Stimulated activated CD8-positive, alpha-beta memory T cell treated with anti-CD3 and anti-CD28 coated beads, Interleukin-15, amount 100 ng/mL, for 4 hours (primary cell): Measurements from ENCODE around the gene NEK8.

Experiments
- DNase-seq, 2 donors: peaks; one replicate each; pipeline ENCODE4 v3.0.0-alpha.2; 2020; ENCODE audit warnings: low read depth in 2 of 2

The NEK8 gene

GRCh38 chr17:28744972-28745785 is 16.6 kb downstream of the NEK8 start:
- DNase-seq, result no peak

- no peak for DNase-seq
Measured at GRCh38 chr17:28745786-28746411, 17.3 kb downstream of the NEK8 start.

- DNase-seq, result no peak
Measured at GRCh38 chr17:28746611-28747050, 18.0 kb downstream of the NEK8 start.

GRCh38 chr17:28747051-28747691 is 18.6 kb downstream of the NEK8 start:
- no peak for DNase-seq

- no peak for DNase-seq
Measured at GRCh38 chr17:28747801-28748750, 19.5 kb downstream of the NEK8 start.

GRCh38 chr17:28748852-28749515 is 20.4 kb downstream of the NEK8 start:
- DNase-seq, result no peak

GRCh38 chr17:28749516-28750177 is 21.1 kb downstream of the NEK8 start:
- DNase-seq, result no peak

- DNase-seq, result peak; percentile 62 to 81
Measured at GRCh38 chr17:28750178-28751047, 21.8 kb downstream of the NEK8 start.

- DNase-seq, result no peak
Measured at GRCh38 chr17:28751600-28752366, 23.2 kb downstream of the NEK8 start.

- no peak for DNase-seq
Measured at GRCh38 chr17:28755486-28755885, 26.9 kb downstream of the NEK8 start.

GRCh38 chr17:28756049-28756804 is 27.6 kb downstream of the NEK8 start:
- DNase-seq, result no peak

GRCh38 chr17:28758411-28759121 is 30.0 kb downstream of the NEK8 start:
- no peak for DNase-seq

- DNase-seq, result no peak
Measured at GRCh38 chr17:28759256-28759865, 30.8 kb downstream of the NEK8 start.

GRCh38 chr17:28760601-28761562 is 32.3 kb downstream of the NEK8 start:
- DNase-seq, result no peak

- DNase-seq, result no peak
Measured at GRCh38 chr17:28763137-28763799, 34.7 kb downstream of the NEK8 start.
